Measurements from ENCODE around the gene FOXN1.

GRCh38 chr17:28545787-28546415 lies 39.8 kb downstream of the FOXN1 start:
- no peak for TF ChIP-seq CTCF (conservative IDR thresholded peaks at IDR 0.05; ENCODE audit: low read depth, low read length)
- no peak for TF ChIP-seq EZH2 (IDR thresholded peaks at IDR 0.05; ENCODE audit: low read length, unreplicated experiment)

All from PC-3 (cell line).